ENCODE data around the gene MT1HL1.

Gene MT1HL1

DNA sequence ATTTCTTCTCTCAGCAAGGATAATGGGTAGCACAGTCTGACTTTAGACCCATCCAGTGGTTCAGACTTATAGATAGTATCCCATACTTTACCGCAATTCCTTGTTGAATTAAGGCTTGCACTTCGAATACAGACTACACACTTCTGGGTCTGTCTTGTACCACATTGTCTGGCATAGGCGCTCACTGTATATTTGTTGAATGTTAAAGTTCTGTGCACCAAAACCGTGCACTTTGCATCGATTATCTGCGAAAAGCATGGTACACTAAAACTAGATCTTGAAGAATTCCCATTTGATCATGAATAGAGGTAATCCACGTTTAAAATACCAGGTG, 37.2 kb upstream of the MT1HL1 start:
- Histone ChIP-seq H3K4me3 (ENCODE audit: low read length) (peak overlapping the region; percentile 1; the same call in 1 of the 2 replicates), H3K27me3 (ENCODE audit: control insufficient read depth, insufficient read depth, low read length) (peaks cover 12% of the 10 kb centered on the region; the same call in 1 of the 2 replicates), H3K4me1 (ENCODE audit: control insufficient read depth, insufficient read depth, low read length) (peaks cover 2% of the 10 kb centered on the region; the same call in 1 of the 2 replicates), H3K9me3 (ENCODE audit: control insufficient read depth, insufficient read depth, low read length) (no peaks in the 10 kb centered on the region), H3K27ac (ENCODE audit: low read length) (no peak overlapping the region), H3K36me3 (ENCODE audit: control insufficient read depth, insufficient read depth, low read length) (no peaks in the 10 kb centered on the region)
- no CpG with 5 or more reads among the region's 7 CpGs for WGBS (ENCODE audit: insufficient coverage, insufficient read length)
- no peak for DNase-seq (ENCODE audit: low read depth, low spot score)

DNA sequence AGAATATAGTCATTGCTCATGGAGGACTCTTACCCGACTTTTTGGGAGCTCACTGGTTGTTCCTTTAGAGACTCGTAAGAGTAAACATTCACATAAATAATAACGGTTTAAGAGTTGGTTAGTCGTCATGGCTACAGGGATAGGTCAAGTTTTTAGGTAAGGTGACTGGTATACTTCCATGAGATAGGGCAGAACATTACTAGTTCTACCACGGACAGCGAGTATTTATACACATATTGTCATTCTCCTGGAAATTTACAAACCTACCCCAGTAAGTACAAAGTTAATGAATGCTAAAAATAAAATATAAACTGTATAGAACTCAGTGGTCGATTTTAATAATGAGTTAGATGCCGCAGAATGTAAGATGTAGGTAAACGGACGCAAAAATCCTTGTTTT, 36.6 kb upstream of the MT1HL1 start:
- Histone ChIP-seq H3K27me3 (ENCODE audit: control insufficient read depth, insufficient read depth, low read length) (peaks cover 12% of the 10 kb centered on the region; the same call in 1 of the 2 replicates), H3K9me3 (ENCODE audit: control insufficient read depth, insufficient read depth, low read length) (no peaks in the 10 kb centered on the region), H3K36me3 (ENCODE audit: control insufficient read depth, insufficient read depth, low read length) (no peaks in the 10 kb centered on the region), H3K4me1 (ENCODE audit: control insufficient read depth, insufficient read depth, low read length) (peaks cover 2% of the 10 kb centered on the region; the same call in 1 of the 2 replicates), H3K27ac (ENCODE audit: low read length) (no peak overlapping the region), H3K4me3 (ENCODE audit: low read length) (no peak overlapping the region)
- no peak for DNase-seq (ENCODE audit: low read depth, low spot score)
- 100% methylated on average over 2 of the region's 10 CpGs for WGBS (ENCODE audit: insufficient coverage, insufficient read length)

DNA sequence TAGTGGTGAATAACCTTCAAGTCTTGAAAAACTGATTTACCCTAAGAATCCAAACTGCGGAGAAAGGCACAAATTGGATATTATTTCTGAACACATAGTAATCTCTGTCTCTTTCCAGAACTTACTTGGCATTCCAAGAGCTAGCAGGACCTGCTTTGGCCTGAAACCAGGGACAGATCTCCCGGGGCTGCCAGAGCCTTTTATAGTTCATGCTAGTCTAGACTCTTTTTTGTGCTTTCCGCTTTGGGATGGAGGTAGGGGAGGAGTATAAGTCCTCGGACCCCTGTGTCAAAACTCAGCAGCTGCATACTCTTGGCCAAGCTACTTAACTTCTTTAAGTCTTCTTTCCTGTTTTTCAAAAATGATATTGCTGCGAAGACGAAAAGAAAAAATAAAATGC, 34.0 kb upstream of the MT1HL1 start:
- Histone ChIP-seq H3K27me3 (ENCODE audit: control insufficient read depth, insufficient read depth, low read length) (peaks cover 6% of the 10 kb centered on the region; the same call in 1 of the 2 replicates), H3K27ac (ENCODE audit: low read length) (no peak overlapping the region)
- WGBS (ENCODE audit: insufficient coverage, insufficient read length), result no CpG with 5 or more reads among the region's 6 CpGs

DNA sequence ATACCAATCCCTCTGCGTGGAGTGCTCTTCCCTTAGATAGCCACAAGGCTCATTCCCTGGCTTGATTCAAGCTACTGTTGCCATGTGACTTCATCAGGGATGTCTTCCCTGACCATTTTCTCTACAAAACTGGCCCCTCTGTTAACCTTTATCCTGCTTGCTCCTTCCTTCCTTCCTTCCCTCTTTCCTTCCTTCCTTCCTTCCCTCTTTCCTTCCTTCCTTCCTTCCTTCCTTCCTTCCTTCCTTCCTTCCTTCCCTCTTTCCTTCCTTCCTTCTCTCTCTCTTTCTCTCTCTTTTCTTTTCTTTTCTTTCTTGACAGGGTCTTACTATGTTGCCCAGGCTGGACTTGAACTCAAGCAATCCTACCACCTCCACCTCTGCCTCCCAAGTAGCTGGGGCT, 31.5 kb upstream of the MT1HL1 start:
- no peaks in the 10 kb centered on the region for H3K36me3 ChIP-seq (ENCODE audit: control insufficient read depth, insufficient read depth, low read length)
- no peak overlapping the region for H3K4me3 ChIP-seq (ENCODE audit: low read length)
- DNase-seq (ENCODE audit: low read depth, low spot score), result no peak
- H3K27ac ChIP-seq (ENCODE audit: low read length), result no peak overlapping the region
- peaks cover 7% of the 10 kb centered on the region; the same call in 1 of the 2 replicates for H3K4me1 ChIP-seq (ENCODE audit: control insufficient read depth, insufficient read depth, low read length)
- WGBS (ENCODE audit: insufficient coverage, insufficient read length), result no CpG with 5 or more reads among the region's 1 CpG
- H3K9me3 ChIP-seq (ENCODE audit: control insufficient read depth, insufficient read depth, low read length), result no peaks in the 10 kb centered on the region
- H3K27me3 ChIP-seq (ENCODE audit: control insufficient read depth, insufficient read depth, low read length), result no peaks in the 10 kb centered on the region; the same call in 1 of the 2 replicates

More for the DNA sequence above, 34.0 kb upstream of the MT1HL1 start:
- H3K4me3 ChIP-seq (ENCODE audit: low read length), result no peak overlapping the region
- H3K4me1 ChIP-seq (ENCODE audit: control insufficient read depth, insufficient read depth, low read length), result peaks cover 2% of the 10 kb centered on the region; the same call in 1 of the 2 replicates
- H3K9me3 ChIP-seq (ENCODE audit: control insufficient read depth, insufficient read depth, low read length), result no peaks in the 10 kb centered on the region
- no peaks in the 10 kb centered on the region for H3K36me3 ChIP-seq (ENCODE audit: control insufficient read depth, insufficient read depth, low read length)
- DNase-seq (ENCODE audit: low read depth, low spot score), result no peak

DNA sequence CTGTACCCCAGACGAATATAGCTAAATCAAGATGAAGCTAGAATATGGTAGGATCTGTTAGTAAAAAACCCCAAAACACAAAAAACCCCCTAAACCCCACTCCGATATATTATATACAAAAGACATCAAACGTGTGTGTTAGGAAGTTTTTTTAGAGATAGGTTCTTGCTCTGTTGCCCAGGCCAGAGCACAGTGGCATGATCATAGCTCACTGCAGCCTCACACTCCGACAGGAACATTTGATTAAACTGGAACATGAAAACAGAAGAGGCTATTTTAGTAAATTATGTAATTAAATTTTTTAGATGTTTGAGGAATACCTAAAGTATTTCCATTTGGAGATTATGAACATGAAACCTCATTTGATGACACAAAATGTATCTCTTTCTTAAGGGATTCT, 29.6 kb upstream of the MT1HL1 start:
- no peak for DNase-seq (ENCODE audit: low read depth, low spot score)
- no peaks in the 10 kb centered on the region for H3K36me3 ChIP-seq (ENCODE audit: control insufficient read depth, insufficient read depth, low read length)
- no peak overlapping the region for H3K4me3 ChIP-seq (ENCODE audit: low read length)
- H3K27ac ChIP-seq (ENCODE audit: low read length), result no peak overlapping the region
- WGBS (ENCODE audit: insufficient coverage, insufficient read length), result no CpG with 5 or more reads among the region's 4 CpGs
- no peaks in the 10 kb centered on the region for H3K27me3 ChIP-seq (ENCODE audit: control insufficient read depth, insufficient read depth, low read length)
- H3K4me1 ChIP-seq (ENCODE audit: control insufficient read depth, insufficient read depth, low read length), result peaks cover 7% of the 10 kb centered on the region; the same call in 1 of the 2 replicates
- H3K9me3 ChIP-seq (ENCODE audit: control insufficient read depth, insufficient read depth, low read length), result no peaks in the 10 kb centered on the region

DNA sequence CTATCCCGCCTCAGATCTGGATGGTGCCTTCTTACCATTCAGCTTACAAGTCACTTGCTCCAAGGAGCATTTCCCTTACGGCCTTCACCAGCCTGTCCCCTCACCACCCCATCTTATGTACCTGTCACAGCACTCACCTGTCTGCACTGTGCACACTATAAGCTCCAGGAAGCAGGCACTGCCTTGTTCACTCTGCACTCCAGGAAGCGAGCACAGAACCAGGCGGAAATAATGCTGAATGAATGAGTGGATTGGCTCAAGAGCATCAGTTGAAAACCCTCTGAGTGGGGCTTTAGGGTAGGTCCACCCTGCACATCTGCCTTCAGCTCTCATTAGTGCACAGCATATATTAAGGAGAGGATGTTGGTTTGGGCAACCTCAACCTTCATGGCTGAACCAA, 28.8 kb upstream of the MT1HL1 start:
- Histone ChIP-seq H3K4me3 (ENCODE audit: low read length) (no peak overlapping the region), H3K4me1 (ENCODE audit: control insufficient read depth, insufficient read depth, low read length) (peaks cover 7% of the 10 kb centered on the region; the same call in 1 of the 2 replicates), H3K9me3 (ENCODE audit: control insufficient read depth, insufficient read depth, low read length) (no peaks in the 10 kb centered on the region), H3K27ac (ENCODE audit: low read length) (no peak overlapping the region), H3K36me3 (ENCODE audit: control insufficient read depth, insufficient read depth, low read length) (no peaks in the 10 kb centered on the region), H3K27me3 (ENCODE audit: control insufficient read depth, insufficient read depth, low read length) (no peaks in the 10 kb centered on the region)
- no CpG with 5 or more reads among the region's 4 CpGs for WGBS (ENCODE audit: insufficient coverage, insufficient read length)
- no peak for DNase-seq (ENCODE audit: low read depth, low spot score)

DNA sequence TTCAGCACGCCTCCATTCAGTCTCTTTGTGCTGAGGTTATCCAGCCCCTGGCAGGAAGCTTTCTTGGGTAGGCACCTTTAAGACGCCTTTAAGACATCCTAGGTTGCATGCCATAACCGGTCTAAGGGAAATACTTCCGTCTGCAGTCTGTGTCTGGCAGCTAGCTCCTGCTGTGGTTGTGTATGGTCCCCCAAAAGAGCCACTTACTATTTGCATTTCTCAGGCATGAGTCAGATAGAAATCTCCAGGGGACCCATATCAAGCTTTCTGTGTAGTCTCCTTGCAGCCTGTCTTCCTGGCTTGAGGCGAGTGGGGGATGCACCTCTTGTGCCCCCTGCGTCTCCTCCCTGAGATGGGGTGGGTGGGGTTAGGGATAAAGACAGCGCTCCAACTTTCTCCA, 27.8 kb upstream of the MT1HL1 start:
- peaks cover 7% of the 10 kb centered on the region; the same call in 1 of the 2 replicates for H3K4me1 ChIP-seq (ENCODE audit: control insufficient read depth, insufficient read depth, low read length)
- WGBS (ENCODE audit: insufficient coverage, insufficient read length), result no CpG with 5 or more reads among the region's 7 CpGs
- no peaks in the 10 kb centered on the region for H3K9me3 ChIP-seq (ENCODE audit: control insufficient read depth, insufficient read depth, low read length)
- no peak for DNase-seq (ENCODE audit: low read depth, low spot score)
- H3K4me3 ChIP-seq (ENCODE audit: low read length), result no peak overlapping the region
- H3K27me3 ChIP-seq (ENCODE audit: control insufficient read depth, insufficient read depth, low read length), result no peaks in the 10 kb centered on the region
- H3K27ac ChIP-seq (ENCODE audit: low read length), result no peak overlapping the region
- no peaks in the 10 kb centered on the region for H3K36me3 ChIP-seq (ENCODE audit: control insufficient read depth, insufficient read depth, low read length)

DNA sequence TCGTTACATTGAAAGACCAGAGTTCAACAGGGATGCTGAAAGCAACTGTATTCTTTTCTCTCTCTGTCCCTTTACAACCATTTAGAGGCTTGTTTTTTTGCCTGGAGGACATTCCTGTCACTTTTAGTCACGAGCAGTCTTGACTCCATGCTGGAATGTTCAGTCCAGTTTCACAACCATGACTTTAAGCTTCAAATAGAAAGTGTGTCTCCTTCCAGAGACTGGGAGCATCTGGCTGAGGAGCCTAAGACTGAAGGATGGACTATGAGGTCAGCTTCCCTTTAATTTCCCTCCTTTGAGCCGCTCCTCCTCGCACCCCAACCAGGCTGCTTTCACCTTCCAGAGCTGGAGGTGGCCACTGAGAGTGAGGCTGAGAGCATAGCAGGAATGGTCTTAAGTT, 27.2 kb upstream of the MT1HL1 start:
- no peak overlapping the region for H3K4me3 ChIP-seq (ENCODE audit: low read length)
- no peaks in the 10 kb centered on the region for H3K9me3 ChIP-seq (ENCODE audit: control insufficient read depth, insufficient read depth, low read length)
- H3K27me3 ChIP-seq (ENCODE audit: control insufficient read depth, insufficient read depth, low read length), result no peaks in the 10 kb centered on the region
- H3K4me1 ChIP-seq (ENCODE audit: control insufficient read depth, insufficient read depth, low read length), result peaks cover 7% of the 10 kb centered on the region; the same call in 1 of the 2 replicates
- no peak overlapping the region for H3K27ac ChIP-seq (ENCODE audit: low read length)
- DNase-seq (ENCODE audit: low read depth, low spot score), result no peak
- WGBS (ENCODE audit: insufficient coverage, insufficient read length), result no CpG with 5 or more reads among the region's 4 CpGs
- no peaks in the 10 kb centered on the region for H3K36me3 ChIP-seq (ENCODE audit: control insufficient read depth, insufficient read depth, low read length)

DNA sequence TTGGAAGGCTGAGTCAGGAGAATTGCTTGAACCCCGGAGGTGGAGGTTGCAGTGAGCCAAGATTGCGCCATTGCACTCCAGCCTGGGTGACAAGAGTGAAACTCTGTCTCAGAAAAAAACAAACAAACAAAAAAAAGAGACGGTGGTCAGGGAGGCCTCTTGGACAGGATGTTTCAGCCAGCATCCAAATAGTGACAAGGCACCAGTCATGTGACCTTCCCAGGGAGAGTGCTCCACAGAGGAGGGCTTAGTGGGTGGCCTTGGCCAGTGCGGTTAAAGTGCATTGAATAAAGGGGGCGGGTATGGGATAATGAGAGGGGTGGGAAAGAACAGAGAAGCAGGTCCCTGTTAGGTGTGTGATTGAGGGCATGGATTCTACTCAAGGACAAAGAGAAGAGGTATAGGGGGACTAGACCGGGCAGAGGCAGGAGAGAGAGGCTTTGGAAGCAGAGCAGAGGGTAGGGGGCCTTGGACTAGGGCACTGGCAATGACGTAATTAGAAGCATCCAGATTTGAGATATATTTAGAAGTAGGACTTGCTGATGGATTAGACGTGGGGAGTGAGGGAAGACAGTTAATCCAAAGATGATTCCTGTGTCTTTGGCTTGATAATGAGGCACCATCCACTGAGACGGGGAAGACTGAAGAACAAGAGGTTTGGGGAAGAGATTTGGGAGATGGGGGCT, 25.8 kb upstream of the MT1HL1 start:
- peaks cover 7% of the 10 kb centered on the region; the same call in 1 of the 2 replicates for H3K4me1 ChIP-seq (ENCODE audit: control insufficient read depth, insufficient read depth, low read length)
- no peak for DNase-seq (ENCODE audit: low read depth, low spot score)
- H3K36me3 ChIP-seq (ENCODE audit: control insufficient read depth, insufficient read depth, low read length), result no peaks in the 10 kb centered on the region
- H3K27ac ChIP-seq (ENCODE audit: low read length), result no peak overlapping the region
- no CpG with 5 or more reads among the region's 9 CpGs for WGBS (ENCODE audit: insufficient coverage, insufficient read length)
- H3K27me3 ChIP-seq (ENCODE audit: control insufficient read depth, insufficient read depth, low read length), result no peaks in the 10 kb centered on the region
- no peaks in the 10 kb centered on the region for H3K9me3 ChIP-seq (ENCODE audit: control insufficient read depth, insufficient read depth, low read length)
- no peak overlapping the region for H3K4me3 ChIP-seq (ENCODE audit: low read length)

DNA sequence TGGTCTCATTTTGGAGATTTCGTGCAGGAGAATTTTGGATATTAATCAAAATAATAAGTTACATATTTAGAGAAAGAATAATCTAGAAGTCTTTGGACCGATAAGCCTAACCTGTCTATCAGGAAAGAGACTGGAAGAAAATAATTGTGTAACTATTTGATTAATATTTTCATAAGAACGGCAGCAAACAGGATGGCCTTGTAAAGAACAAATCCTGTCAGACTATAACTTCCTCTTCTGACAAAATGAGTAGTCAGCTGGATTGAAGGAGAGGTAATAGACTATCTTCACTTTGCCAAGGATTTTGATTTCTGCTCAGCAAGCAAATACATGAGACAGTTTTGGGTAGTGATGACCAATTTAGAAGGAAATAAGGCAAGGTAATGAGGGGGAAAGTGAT, 25.0 kb upstream of the MT1HL1 start:
- Histone ChIP-seq H3K9me3 (ENCODE audit: control insufficient read depth, insufficient read depth, low read length) (no peaks in the 10 kb centered on the region), H3K27me3 (ENCODE audit: control insufficient read depth, insufficient read depth, low read length) (no peaks in the 10 kb centered on the region), H3K4me3 (ENCODE audit: low read length) (no peak overlapping the region), H3K4me1 (ENCODE audit: control insufficient read depth, insufficient read depth, low read length) (peaks cover 7% of the 10 kb centered on the region; the same call in 1 of the 2 replicates), H3K27ac (ENCODE audit: low read length) (no peak overlapping the region), H3K36me3 (ENCODE audit: control insufficient read depth, insufficient read depth, low read length) (no peaks in the 10 kb centered on the region)
- DNase-seq (ENCODE audit: low read depth, low spot score), result no peak
- no CpG with 5 or more reads among the region's 3 CpGs for WGBS (ENCODE audit: insufficient coverage, insufficient read length)
